GM18870 (cell line): ENCODE data around the gene AMOTL1.

Experiments
- ATAC-seq: cut with Tn5 transposase; IDR thresholded peaks from one replicate; pipeline ENCODE4 v1.9.1; 2021; ENCODE audit warnings: moderate library complexity; ENCODE audit not compliant: unreplicated experiment

The AMOTL1 gene

GRCh38 chr11:94767701-94768601, at the start of gene AMOTL1:
TSS of gene AMOTL1 (plus strand) at chr11:94768356. CDS start at chr11:94768512, 156 bp downstream.
- peak; percentile 60 for ATAC-seq

GRCh38 chr11:94719876-94720275, 48.3 kb upstream of the AMOTL1 start:
- no peak for ATAC-seq

- no peak for ATAC-seq
Observed at GRCh38 chr11:94721565-94722292, 46.4 kb upstream of the AMOTL1 start.

GRCh38 chr11:94722735-94723134, 45.4 kb upstream of the AMOTL1 start:
- ATAC-seq: no peak

GRCh38 chr11:94725097-94725496, 43.1 kb upstream of the AMOTL1 start:
- ATAC-seq: no peak

GRCh38 chr11:94727819-94728218, 40.3 kb upstream of the AMOTL1 start:
- no peak for ATAC-seq

- no peak for ATAC-seq
Observed at GRCh38 chr11:94728541-94728940, 39.6 kb upstream of the AMOTL1 start.

GRCh38 chr11:94728966-94729751, 39.0 kb upstream of the AMOTL1 start:
- ATAC-seq: no peak

GRCh38 chr11:94730153-94730552, 38.0 kb upstream of the AMOTL1 start:
- no peak for ATAC-seq

GRCh38 chr11:94731880-94732601, 36.1 kb upstream of the AMOTL1 start:
- ATAC-seq: no peak

- ATAC-seq: no peak
Observed at GRCh38 chr11:94732617-94733281, 35.4 kb upstream of the AMOTL1 start.

- no peak for ATAC-seq
Observed at GRCh38 chr11:94734563-94735275, 33.4 kb upstream of the AMOTL1 start.

GRCh38 chr11:94735907-94736306, 32.2 kb upstream of the AMOTL1 start:
- no peak for ATAC-seq

GRCh38 chr11:94737171-94737611, 31.0 kb upstream of the AMOTL1 start:
- no peak for ATAC-seq

GRCh38 chr11:94738746-94739145, 29.4 kb upstream of the AMOTL1 start:
- no peak for ATAC-seq

- ATAC-seq: no peak
Observed at GRCh38 chr11:94739331-94739730, 28.8 kb upstream of the AMOTL1 start.

GRCh38 chr11:94740083-94741021, 27.8 kb upstream of the AMOTL1 start:
- no peak for ATAC-seq

GRCh38 chr11:94741022-94741679, 27.0 kb upstream of the AMOTL1 start:
- no peak for ATAC-seq
